ENCODE measurements around the gene USP3. TPM values are rescaled to one million over a fixed set of nuclear protein-coding genes. Genes with fewer than 3 reads are reported as not detected.

The USP3 gene
- total and polyA plus RNA-seq, 4 donors: 8.5 to 25.4 (median 14.8) TPM

DNA sequence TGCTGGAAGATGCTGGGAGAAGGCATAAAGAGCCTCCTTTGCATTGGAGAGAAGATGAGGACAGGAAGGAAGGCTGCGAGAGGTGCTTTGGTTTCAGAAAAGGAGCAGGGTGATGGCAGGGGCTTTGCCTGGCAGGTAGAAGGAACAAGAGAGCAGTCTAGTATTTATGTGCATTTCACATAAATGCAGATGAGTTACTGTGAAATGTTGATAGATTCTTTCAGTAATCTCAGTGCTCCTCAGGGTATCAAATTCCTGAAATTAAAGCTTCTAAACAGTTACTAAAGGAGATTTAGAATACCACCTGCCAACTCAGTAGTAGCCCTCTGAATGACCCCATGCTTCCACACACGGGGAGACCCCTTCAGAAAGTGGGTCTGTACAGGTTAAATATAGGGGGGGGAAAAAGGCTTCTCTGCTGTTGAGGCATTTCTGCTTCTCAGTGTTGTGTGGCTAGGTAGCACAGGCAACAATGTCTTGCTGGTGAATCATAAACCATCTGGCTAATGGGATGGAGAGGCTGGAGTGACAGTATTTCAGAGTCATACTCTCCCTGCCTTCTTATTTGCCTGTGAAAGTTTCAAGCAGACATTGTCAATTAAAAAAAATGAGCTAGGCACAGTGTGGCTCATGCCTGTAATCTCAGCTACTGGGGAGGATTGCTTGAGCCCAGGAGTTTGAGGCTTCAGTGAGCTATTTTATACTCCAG is 78.5 kb downstream of the USP3 start:
- Histone ChIP-seq H3K9ac (ENCODE audit: low read depth in 1 of 2, low read length in 2 of 2) (no peak overlapping the region), H3K27ac (ENCODE audit: low read depth in 1 of 2, low read length in 2 of 2) (no peak overlapping the region), H3K27me3 (ENCODE audit: control insufficient read depth in 4 of 4, insufficient read depth in 4 of 4, low read length in 3 of 4) (no peaks in the 10 kb centered on the region), H3K36me3 (ENCODE audit: control insufficient read depth in 4 of 4, insufficient read depth in 3 of 4, low read depth in 1 of 4, low read length in 3 of 4) (peaks cover 0 to 19% (median 10%) of the 10 kb centered on the region in 4 donors), H3K4me3 (ENCODE audit: low read depth in 1 of 3, low read length in 3 of 3) (no peak overlapping the region), H3K4me1 (ENCODE audit: control insufficient read depth in 4 of 4, insufficient read depth in 4 of 4, low read length in 3 of 4) (peaks cover 0 to 8% (median 5%) of the 10 kb centered on the region in 4 donors), H3K9me3 (ENCODE audit: control insufficient read depth in 4 of 4, low read length in 3 of 4) (no peaks in the 10 kb centered on the region)
- DNase-seq (ENCODE audit: low spot score): no peak
- TF ChIP-seq HNF4G (IDR thresholded peaks at IDR 0.05): no peak
- 92% methylated on average over 2 of the region's 2 CpGs for WGBS

DNA sequence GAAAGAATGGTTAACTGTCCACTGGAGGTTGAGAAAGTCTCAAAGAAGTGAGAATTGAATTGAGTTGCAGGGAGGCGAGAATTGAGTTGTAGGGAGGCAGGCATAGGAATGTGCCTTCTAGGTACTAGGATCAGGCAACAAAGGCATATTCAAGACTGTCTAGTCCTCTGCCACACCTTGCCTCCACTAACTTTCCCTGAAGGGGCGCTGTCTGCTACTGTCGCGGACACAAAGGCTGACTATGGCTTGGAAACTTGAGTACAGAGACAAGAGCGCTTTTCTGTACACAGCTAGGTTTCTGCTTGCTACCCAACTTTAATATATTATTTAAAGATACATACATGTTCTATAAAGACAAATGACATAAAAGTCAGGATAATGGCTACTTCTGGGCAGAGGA is 82.4 kb downstream of the USP3 start:
- H3K4me1 ChIP-seq (ENCODE audit: control insufficient read depth in 4 of 4, insufficient read depth in 4 of 4, low read length in 3 of 4): peaks cover 0 to 11% (median 9%) of the 10 kb centered on the region in 4 donors
- 98% methylated on average over 5 of the region's 5 CpGs for WGBS
- H3K4me3 ChIP-seq (ENCODE audit: low read depth in 1 of 3, low read length in 3 of 3): no peak overlapping the region
- DNase-seq (ENCODE audit: low spot score): no peak
- no peak for TF ChIP-seq RXRA (IDR thresholded peaks at IDR 0.05)
- TF ChIP-seq, protein P1, sequence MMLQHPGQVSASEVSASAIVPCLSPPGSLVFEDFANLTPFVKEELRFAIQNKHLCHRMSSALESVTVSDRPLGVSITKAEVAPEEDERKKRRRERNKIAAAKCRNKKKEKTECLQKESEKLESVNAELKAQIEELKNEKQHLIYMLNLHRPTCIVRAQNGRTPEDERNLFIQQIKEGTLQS (IDR thresholded peaks at IDR 0.05): no peak
- TF ChIP-seq JUND (IDR thresholded peaks at IDR 0.05): no peak
- TF ChIP-seq, protein P2, sequence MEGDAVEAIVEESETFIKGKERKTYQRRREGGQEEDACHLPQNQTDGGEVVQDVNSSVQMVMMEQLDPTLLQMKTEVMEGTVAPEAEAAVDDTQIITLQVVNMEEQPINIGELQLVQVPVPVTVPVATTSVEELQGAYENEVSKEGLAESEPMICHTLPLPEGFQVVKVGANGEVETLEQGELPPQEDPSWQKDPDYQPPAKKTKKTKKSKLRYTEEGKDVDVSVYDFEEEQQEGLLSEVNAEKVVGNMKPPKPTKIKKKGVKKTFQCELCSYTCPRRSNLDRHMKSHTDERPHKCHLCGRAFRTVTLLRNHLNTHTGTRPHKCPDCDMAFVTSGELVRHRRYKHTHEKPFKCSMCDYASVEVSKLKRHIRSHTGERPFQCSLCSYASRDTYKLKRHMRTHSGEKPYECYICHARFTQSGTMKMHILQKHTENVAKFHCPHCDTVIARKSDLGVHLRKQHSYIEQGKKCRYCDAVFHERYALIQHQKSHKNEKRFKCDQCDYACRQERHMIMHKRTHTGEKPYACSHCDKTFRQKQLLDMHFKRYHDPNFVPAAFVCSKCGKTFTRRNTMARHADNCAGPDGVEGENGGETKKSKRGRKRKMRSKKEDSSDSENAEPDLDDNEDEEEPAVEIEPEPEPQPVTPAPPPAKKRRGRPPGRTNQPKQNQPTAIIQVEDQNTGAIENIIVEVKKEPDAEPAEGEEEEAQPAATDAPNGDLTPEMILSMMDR (IDR thresholded peaks at IDR 0.05; ENCODE audit: low read depth, low read length, missing input control): no peak
- TF ChIP-seq EGR1 (IDR thresholded peaks at IDR 0.05; ENCODE audit: low read depth in 2 of 2): no peak
- TF ChIP-seq, protein P3, sequence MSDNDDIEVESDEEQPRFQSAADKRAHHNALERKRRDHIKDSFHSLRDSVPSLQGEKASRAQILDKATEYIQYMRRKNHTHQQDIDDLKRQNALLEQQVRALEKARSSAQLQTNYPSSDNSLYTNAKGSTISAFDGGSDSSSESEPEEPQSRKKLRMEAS (IDR thresholded peaks at IDR 0.05): no peak
- TF ChIP-seq, protein P4, sequence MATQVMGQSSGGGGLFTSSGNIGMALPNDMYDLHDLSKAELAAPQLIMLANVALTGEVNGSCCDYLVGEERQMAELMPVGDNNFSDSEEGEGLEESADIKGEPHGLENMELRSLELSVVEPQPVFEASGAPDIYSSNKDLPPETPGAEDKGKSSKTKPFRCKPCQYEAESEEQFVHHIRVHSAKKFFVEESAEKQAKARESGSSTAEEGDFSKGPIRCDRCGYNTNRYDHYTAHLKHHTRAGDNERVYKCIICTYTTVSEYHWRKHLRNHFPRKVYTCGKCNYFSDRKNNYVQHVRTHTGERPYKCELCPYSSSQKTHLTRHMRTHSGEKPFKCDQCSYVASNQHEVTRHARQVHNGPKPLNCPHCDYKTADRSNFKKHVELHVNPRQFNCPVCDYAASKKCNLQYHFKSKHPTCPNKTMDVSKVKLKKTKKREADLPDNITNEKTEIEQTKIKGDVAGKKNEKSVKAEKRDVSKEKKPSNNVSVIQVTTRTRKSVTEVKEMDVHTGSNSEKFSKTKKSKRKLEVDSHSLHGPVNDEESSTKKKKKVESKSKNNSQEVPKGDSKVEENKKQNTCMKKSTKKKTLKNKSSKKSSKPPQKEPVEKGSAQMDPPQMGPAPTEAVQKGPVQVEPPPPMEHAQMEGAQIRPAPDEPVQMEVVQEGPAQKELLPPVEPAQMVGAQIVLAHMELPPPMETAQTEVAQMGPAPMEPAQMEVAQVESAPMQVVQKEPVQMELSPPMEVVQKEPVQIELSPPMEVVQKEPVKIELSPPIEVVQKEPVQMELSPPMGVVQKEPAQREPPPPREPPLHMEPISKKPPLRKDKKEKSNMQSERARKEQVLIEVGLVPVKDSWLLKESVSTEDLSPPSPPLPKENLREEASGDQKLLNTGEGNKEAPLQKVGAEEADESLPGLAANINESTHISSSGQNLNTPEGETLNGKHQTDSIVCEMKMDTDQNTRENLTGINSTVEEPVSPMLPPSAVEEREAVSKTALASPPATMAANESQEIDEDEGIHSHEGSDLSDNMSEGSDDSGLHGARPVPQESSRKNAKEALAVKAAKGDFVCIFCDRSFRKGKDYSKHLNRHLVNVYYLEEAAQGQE (IDR thresholded peaks at IDR 0.05): no peak
- H3K27me3 ChIP-seq (ENCODE audit: control insufficient read depth in 4 of 4, insufficient read depth in 4 of 4, low read length in 3 of 4): no peaks in the 10 kb centered on the region
- H3K9me3 ChIP-seq (ENCODE audit: control insufficient read depth in 4 of 4, low read length in 3 of 4): no peaks in the 10 kb centered on the region
- H3K36me3 ChIP-seq (ENCODE audit: control insufficient read depth in 4 of 4, insufficient read depth in 3 of 4, low read depth in 1 of 4, low read length in 3 of 4): peaks cover 2 to 42% (median 32%) of the 10 kb centered on the region in 4 donors
- H3K9ac ChIP-seq (ENCODE audit: low read depth in 1 of 2, low read length in 2 of 2): no peak overlapping the region
- H3K27ac ChIP-seq (ENCODE audit: low read depth in 1 of 2, low read length in 2 of 2): no peak overlapping the region

DNA sequence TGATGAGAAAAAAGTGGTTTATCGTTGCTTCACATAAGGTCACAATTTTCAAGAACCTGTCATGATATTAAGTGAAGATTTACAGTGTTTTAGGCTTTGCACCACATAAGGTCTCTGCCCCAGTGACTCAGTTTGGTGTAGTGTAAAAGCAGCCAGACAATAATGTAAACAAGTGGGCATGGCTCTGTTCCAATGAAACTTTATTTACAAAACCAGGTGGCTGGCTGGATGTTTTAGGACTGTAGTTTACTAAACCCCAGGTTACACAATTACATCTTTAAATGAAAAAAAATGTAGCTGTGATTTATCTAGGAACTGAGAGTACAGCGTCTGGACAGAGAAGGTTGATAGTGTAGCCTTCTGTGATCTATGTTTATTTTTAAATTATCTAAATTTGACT is 83.1 kb downstream of the USP3 start:
- Histone ChIP-seq H3K9ac (ENCODE audit: low read depth in 1 of 2, low read length in 2 of 2) (no peak overlapping the region), H3K36me3 (ENCODE audit: control insufficient read depth in 4 of 4, insufficient read depth in 3 of 4, low read depth in 1 of 4, low read length in 3 of 4) (peaks cover 2 to 40% (median 32%) of the 10 kb centered on the region in 4 donors), H3K4me1 (ENCODE audit: control insufficient read depth in 4 of 4, insufficient read depth in 4 of 4, low read length in 3 of 4) (peaks cover 0 to 11% (median 9%) of the 10 kb centered on the region in 4 donors), H3K27ac (ENCODE audit: low read depth in 1 of 2, low read length in 2 of 2) (no peak overlapping the region), H3K27me3 (ENCODE audit: control insufficient read depth in 4 of 4, insufficient read depth in 4 of 4, low read length in 3 of 4) (no peaks in the 10 kb centered on the region), H3K9me3 (ENCODE audit: control insufficient read depth in 4 of 4, low read length in 3 of 4) (no peaks in the 10 kb centered on the region), H3K4me3 (ENCODE audit: low read depth in 1 of 3, low read length in 3 of 3) (no peak overlapping the region)
- 39% methylated on average over 2 of the region's 2 CpGs for WGBS
- DNase-seq (ENCODE audit: low spot score): no peak
- no peak for TF ChIP-seq YY1 (IDR thresholded peaks at IDR 0.05)
- TF ChIP-seq TAF1 (conservative IDR thresholded peaks at IDR 0.05): no peak
- TF ChIP-seq FOXA1 (IDR thresholded peaks at IDR 0.05): peak; percentile 96
- peak; percentile 31 to 47 for TF ChIP-seq RAD21 (IDR thresholded peaks at IDR 0.05)
- TF ChIP-seq EGR1 (IDR thresholded peaks at IDR 0.05; ENCODE audit: low read depth in 2 of 2): no peak
- TF ChIP-seq, protein P2 (IDR thresholded peaks at IDR 0.05; ENCODE audit: low read depth, low read length, missing input control): no peak
- peak; percentile 99 for TF ChIP-seq FOXA2 (IDR thresholded peaks at IDR 0.05)
- TF ChIP-seq, protein P3 (IDR thresholded peaks at IDR 0.05): peak; percentile 50
- no peak for TF ChIP-seq GABPA (IDR thresholded peaks at IDR 0.05 in 1 of 2, conservative IDR thresholded peaks at IDR 0.05 in 1 of 2)
- TF ChIP-seq, protein P1 (IDR thresholded peaks at IDR 0.05): no peak
- TF ChIP-seq HNF4G (IDR thresholded peaks at IDR 0.05): no peak
- TF ChIP-seq HNF4A (conservative IDR thresholded peaks at IDR 0.05): peak; percentile 19 to 44

Measured in liver (tissue), 9 donors.